Pancreas (tissue), 10 donors: ENCODE data around the gene CSMD2. TPM values are rescaled to one million over a fixed set of nuclear protein-coding genes. Genes with fewer than 3 reads are reported as not detected.

Experiments
- ATAC-seq, 4 donors: fragments of 200-7000 bp; cut with Tn5 transposase; one replicate each; pipeline versions ENCODE4 v1.8.0 to v1.9.1; 2020; ENCODE audit warnings: mild to moderate bottlenecking in 4 of 4, moderate library complexity in 4 of 4
- DNase-seq, 6 donors: peaks; one replicate each; pipeline ENCODE4 v3.0.0-alpha.2; 2020
- FAIRE-seq: peaks from 2 replicates; lab custom pipeline; 2012; peaks lifted over from hg19 to GRCh38; lab: Jason Lieb, UNC
- H3K27ac ChIP-seq, 4 donors: fragments of 200-600 bp; sonication (generic); 1 replicate in 3 of 4; 2 replicates in 1 of 4; pipeline versions ENCODE4 v1.5.0 to v1.8.0; 2020
- H3K27me3 ChIP-seq, 4 donors: fragments of 200-600 bp; one replicate each; pipeline ENCODE4 v1.8.0; 2021
- H3K36me3 ChIP-seq, 3 donors: fragments of 200-600 bp; sonication (generic) in 1 of 3; one replicate each; pipeline versions ENCODE4 v1.5.0 to v1.8.0; 2020 to 2021
- H3K4me1 ChIP-seq, 3 donors: fragments of 200-600 bp; one replicate each; pipeline ENCODE4 v1.8.0; 2021
- H3K4me3 ChIP-seq, 4 donors: fragments of 200-600 bp; sonication (generic) in 2 of 4; one replicate each; pipeline versions ENCODE4 v1.5.0 to v1.8.0; 2020 to 2021
- H3K9me3 ChIP-seq, 4 donors: fragments of 200-600 bp; one replicate each; pipeline ENCODE4 v1.8.0; 2021
- WGBS, 2 donors: extraction: QIAGEN DNeasy Blood & Tissue Kit; methylation state at CpG; one replicate each; pipeline ENCODE4 v1.1.7; 2013; 5-methylcytosine and 5-hydroxymethylcytosine counted together
- intact Hi-C, 3 donors: fragments of 100-400 bp; cut with DNase I; formaldehyde crosslinking; loops; one replicate each; pipeline versions ENCODE4 v1.11.1 to v1.14.2; 2022
- polyA plus RNA-seq, 2 donors: library from polyadenylated mRNA; stranded (reverse); fragments of 200-250 nt; gene quantifications; one replicate each; pipeline ENCODE4 v1.2.3, GENCODE V29; 2013
- total RNA-seq, 6 donors: library from RNA; stranded (reverse); fragmentation: NEBNext Ultra II Directional in 4 of 6; extraction: Animal tissue kit (Norgen Biotek cat#: 25700) in 4 of 6; gene quantifications; one replicate each; pipeline versions ENCODE4 v1.2.1 to v1.2.4, GENCODE V29; 2021 to 2023
- TF ChIP-seq, protein P1 (sequence below), 4 donors: fragments of 200-600 bp; sonication (generic) in 3 of 4; IDR thresholded peaks; one replicate each; pipeline versions ENCODE4 v1.5.0 to v1.8.0; 2021; ENCODE audit warnings: antibody characterized with exemption in 4 of 4
- donor health status: healthy with polysubstance abuse.
- donor health status: DM: no; HTN: no; CAD: no; lungs with moderate emphysema.
- donor health status: DM: no; HTN: no; CAD: no.
- donor health status: control.
- donor health status: control.
- donor health status: Bipolar disorder and iron deficiency.
- donor health status: DM: yes; HTN: yes; CAD: no.
- donor health status: DM: no; HTN: no; CAD: no.
- donor health status: DM: no; HTN: no; CAD: no.
- donor health status: DM: yes; HTN: yes; CAD: no.

The CSMD2 gene
- total and polyA plus RNA-seq, 8 donors, result 0.04 to 2.0 (median 0.36) TPM

DNA sequence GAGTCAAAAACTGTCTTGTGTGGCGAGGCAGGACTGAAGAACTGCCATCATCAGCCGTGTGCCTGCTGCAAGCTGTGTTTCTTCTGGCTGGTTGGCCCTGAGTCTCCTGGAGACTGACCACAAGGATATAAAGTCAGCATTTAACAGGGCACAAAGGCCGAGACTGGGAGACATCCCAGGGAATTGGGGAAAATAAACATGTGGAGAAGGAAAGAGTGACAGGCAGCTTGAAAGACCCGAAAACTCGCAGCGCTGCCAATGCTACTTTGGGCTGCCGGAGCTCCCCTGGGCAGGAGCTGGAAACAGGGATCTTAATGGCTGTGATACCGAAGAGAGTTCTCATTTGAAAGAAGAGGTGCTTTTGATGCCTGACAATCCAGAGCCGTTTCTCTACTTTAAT is 426.5 kb downstream of the CSMD2 start:
- Histone ChIP-seq H3K27ac (no peak overlapping the region), H3K4me1 (no peaks in the 10 kb centered on the region), H3K27me3 (no peaks in the 10 kb centered on the region), H3K9me3 (no peaks in the 10 kb centered on the region), H3K4me3 (no peak overlapping the region), H3K36me3 (no peaks in the 10 kb centered on the region)
- ATAC-seq (no peak), FAIRE-seq (no peak), DNase-seq (no peak)
- TF ChIP-seq, protein P1, sequence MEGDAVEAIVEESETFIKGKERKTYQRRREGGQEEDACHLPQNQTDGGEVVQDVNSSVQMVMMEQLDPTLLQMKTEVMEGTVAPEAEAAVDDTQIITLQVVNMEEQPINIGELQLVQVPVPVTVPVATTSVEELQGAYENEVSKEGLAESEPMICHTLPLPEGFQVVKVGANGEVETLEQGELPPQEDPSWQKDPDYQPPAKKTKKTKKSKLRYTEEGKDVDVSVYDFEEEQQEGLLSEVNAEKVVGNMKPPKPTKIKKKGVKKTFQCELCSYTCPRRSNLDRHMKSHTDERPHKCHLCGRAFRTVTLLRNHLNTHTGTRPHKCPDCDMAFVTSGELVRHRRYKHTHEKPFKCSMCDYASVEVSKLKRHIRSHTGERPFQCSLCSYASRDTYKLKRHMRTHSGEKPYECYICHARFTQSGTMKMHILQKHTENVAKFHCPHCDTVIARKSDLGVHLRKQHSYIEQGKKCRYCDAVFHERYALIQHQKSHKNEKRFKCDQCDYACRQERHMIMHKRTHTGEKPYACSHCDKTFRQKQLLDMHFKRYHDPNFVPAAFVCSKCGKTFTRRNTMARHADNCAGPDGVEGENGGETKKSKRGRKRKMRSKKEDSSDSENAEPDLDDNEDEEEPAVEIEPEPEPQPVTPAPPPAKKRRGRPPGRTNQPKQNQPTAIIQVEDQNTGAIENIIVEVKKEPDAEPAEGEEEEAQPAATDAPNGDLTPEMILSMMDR (IDR thresholded peaks at IDR 0.05), result no peak
- WGBS, 2 donors, result 55 to 63% methylated on average over 9 of the region's 9 CpGs
- intact Hi-C loops, result no loop called here

DNA sequence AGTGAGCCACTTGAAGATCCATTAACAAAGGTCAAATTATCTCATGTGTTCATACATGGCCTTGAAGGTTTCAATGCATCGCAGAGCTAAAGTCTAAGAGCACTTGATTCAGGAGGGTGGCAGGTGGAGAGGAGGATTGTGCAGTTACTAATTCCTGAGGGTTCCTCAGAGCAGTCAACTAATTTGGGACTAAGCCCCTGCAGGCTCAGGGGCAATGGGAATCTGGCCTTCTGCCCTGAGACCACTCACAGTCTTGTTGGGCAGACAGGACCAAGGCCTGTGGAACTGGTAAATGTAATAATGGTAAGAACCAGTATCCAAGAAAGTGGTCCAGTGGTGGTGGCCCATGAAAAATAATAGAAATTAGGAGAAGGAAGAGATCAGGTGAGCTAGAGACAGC is 428.5 kb downstream of the CSMD2 start:
- Histone ChIP-seq H3K4me3 (no peak overlapping the region), H3K36me3 (no peaks in the 10 kb centered on the region), H3K27ac (no peak overlapping the region), H3K27me3 (no peaks in the 10 kb centered on the region), H3K4me1 (no peaks in the 10 kb centered on the region), H3K9me3 (no peaks in the 10 kb centered on the region)
- TF ChIP-seq, protein P1 (IDR thresholded peaks at IDR 0.05), result no peak
- DNase-seq (no peak), FAIRE-seq (no peak), ATAC-seq (no peak)
- intact Hi-C loops, result no loop called here
- WGBS, 2 donors, result 76 to 82% methylated on average over 1 of the region's 1 CpG

DNA sequence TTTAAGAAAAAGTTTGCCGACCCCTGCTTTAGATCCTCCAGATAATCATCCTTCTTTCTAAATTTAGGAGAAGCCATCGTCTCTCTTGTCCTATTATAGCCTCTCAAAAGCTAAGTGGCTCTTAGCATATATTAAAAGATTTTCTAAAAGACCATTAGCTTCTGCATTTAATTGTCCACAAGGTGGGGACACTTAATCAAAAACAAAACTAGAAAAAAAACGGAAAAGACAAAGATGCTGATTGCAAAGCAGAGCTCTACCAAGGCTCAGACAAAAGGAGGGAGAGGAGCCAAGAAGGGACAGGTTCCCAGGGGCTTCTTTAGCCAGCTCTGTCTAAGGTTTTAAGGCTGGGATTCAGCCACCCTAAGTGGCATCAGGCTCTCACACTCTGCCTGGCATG is 429.4 kb downstream of the CSMD2 start:
- TF ChIP-seq, protein P1 (IDR thresholded peaks at IDR 0.05), result no peak
- Histone ChIP-seq H3K4me3 (no peak overlapping the region), H3K4me1 (no peaks in the 10 kb centered on the region), H3K9me3 (no peaks in the 10 kb centered on the region), H3K27ac (no peak overlapping the region), H3K36me3 (no peaks in the 10 kb centered on the region), H3K27me3 (no peaks in the 10 kb centered on the region)
- intact Hi-C loops, result no loop called here
- ATAC-seq, result peak in 1 of 4 donors; percentile 13
- FAIRE-seq, result no peak
- no peak for DNase-seq
- WGBS, 2 donors, result 9 to 23% methylated on average over 3 of the region's 3 CpGs

DNA sequence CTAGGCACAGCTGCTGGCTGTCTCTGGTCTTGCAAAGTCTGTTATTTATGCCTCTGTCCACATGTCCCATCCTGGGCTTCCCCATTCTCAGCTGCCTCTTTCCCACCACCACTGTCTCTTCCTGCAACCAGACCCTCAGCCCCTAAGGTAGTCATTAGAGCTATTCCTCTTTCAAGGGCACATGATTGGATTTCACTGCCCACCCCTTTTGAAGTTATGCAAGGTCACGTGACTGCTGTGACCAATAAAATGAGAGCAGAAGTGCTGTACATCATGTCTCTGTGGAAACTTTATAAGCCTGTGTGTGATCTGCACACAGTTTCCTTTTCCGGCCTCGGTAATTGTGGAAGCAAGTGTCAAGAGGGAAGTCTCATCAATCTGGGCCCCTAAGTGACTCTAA is 437.7 kb downstream of the CSMD2 start:
- 70 to 76% methylated on average over 3 of the region's 3 CpGs for WGBS, 2 donors
- Histone ChIP-seq H3K9me3 (no peaks in the 10 kb centered on the region), H3K4me1 (no peaks in the 10 kb centered on the region), H3K27ac (no peak overlapping the region), H3K27me3 (no peaks in the 10 kb centered on the region), H3K36me3 (no peaks in the 10 kb centered on the region), H3K4me3 (no peak overlapping the region)
- TF ChIP-seq, protein P1 (IDR thresholded peaks at IDR 0.05), result no peak
- no peak for FAIRE-seq
- intact Hi-C loops, result no loop called here
- no peak for DNase-seq
- ATAC-seq, result no peak

DNA sequence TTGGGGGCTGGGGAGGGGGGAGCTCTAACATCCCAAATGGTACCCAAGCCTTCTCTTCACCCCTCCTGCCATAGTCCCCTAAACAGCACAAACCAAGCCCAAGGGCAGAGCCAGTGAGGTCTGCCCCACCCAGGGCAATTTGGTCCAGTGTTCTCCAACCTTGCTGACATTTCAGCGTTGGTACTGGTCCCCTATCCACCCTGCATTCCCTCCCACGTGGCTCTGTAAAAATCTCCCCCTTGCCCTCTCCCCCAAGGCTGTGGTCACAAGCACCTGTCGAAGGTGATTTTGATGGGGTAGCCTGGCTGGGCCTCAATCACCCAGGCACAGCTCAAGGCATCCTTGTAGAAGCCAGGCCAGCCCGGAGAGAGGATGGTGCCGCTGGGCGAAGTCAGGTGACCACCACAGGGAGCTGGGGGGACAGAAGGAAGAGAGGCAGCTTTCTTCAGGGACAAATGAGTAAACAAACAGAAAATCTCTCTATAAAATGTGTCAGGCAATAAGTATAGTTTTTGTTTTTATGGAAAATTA is 438.7 kb downstream of the CSMD2 start:
- H3K27me3 ChIP-seq, result no peaks in the 10 kb centered on the region
- intact Hi-C loops, result no loop called here
- no peaks in the 10 kb centered on the region for H3K4me1 ChIP-seq
- ATAC-seq (no peak), DNase-seq (no peak), FAIRE-seq (no peak)
- H3K27ac ChIP-seq, result no peak overlapping the region
- TF ChIP-seq, protein P1 (IDR thresholded peaks at IDR 0.05), result no peak
- no peaks in the 10 kb centered on the region for H3K36me3 ChIP-seq
- no peak overlapping the region for H3K4me3 ChIP-seq
- WGBS, 2 donors, result 72 to 81% methylated on average over 6 of the region's 6 CpGs
- no peaks in the 10 kb centered on the region for H3K9me3 ChIP-seq
